Stimulated activated naive CD4-positive, alpha-beta T cell treated with Interleukin-2 at 50 U/mL for 16 hours (primary cell): ENCODE results near the gene DNAH12.
"Not testable (repeated sequence)": the region's sequence is repeated elsewhere in the genome, so short reads cannot be mapped to it uniquely, and the experiment has no call there.

Experiments used
- DNase-seq: peaks from one replicate; lab custom pipeline; 2025; lab: John Stamatoyannopoulos, UW

The DNAH12 gene

GRCh38 chr3:57314204-57314603, 229.9 kb downstream of the DNAH12 start:
- DNase-seq: no peak

- DNase-seq: no peak
Measured at GRCh38 chr3:57309769-57310360, 234.3 kb downstream of the DNAH12 start.

- not testable (repeated sequence) for DNase-seq
Measured at GRCh38 chr3:57303520-57303919, 240.6 kb downstream of the DNAH12 start.

- no peak for DNase-seq
Measured at GRCh38 chr3:57298041-57298440, 246.1 kb downstream of the DNAH12 start.

- no peak for DNase-seq
Measured at GRCh38 chr3:57292897-57293526, 251.1 kb downstream of the DNAH12 start.

GRCh38 chr3:57292159-57292896, 251.8 kb downstream of the DNAH12 start, which contains the start of gene ASB14:
Gene ASB14, minus strand, starts transcription at chr3:57292685. Its CDS starts 652 bp downstream, at chr3:57292033.
- DNase-seq: no peak

GRCh38 chr3:57288403-57288802, 255.7 kb downstream of the DNAH12 start:
- no peak for DNase-seq

GRCh38 chr3:57287205-57287604, 256.9 kb downstream of the DNAH12 start:
- DNase-seq: no peak

- DNase-seq: no peak
Measured at GRCh38 chr3:57283334-57283733, 260.8 kb downstream of the DNAH12 start.

GRCh38 chr3:57281715-57282114, 262.4 kb downstream of the DNAH12 start:
- no peak for DNase-seq

GRCh38 chr3:57279685-57280084, 264.5 kb downstream of the DNAH12 start:
- no peak for DNase-seq

GRCh38 chr3:57278237-57278636, 265.9 kb downstream of the DNAH12 start:
- no peak for DNase-seq

- DNase-seq: no peak
Measured at GRCh38 chr3:57275393-57275792, 268.8 kb downstream of the DNAH12 start.

GRCh38 chr3:57274845-57275244, 269.3 kb downstream of the DNAH12 start:
- DNase-seq: no peak

- no peak for DNase-seq
Measured at GRCh38 chr3:57268416-57268815, 275.7 kb downstream of the DNAH12 start.

- no peak for DNase-seq
Measured at GRCh38 chr3:57261929-57262328, 282.2 kb downstream of the DNAH12 start.

GRCh38 chr3:57261119-57261518, 283.0 kb downstream of the DNAH12 start:
- no peak for DNase-seq

GRCh38 chr3:57257678-57258077, 286.5 kb downstream of the DNAH12 start:
- DNase-seq: no peak

- DNase-seq: no peak
Measured at GRCh38 chr3:57256844-57257243, 287.3 kb downstream of the DNAH12 start.

- DNase-seq: no peak
Measured at GRCh38 chr3:57252404-57252803, 291.7 kb downstream of the DNAH12 start.

GRCh38 chr3:57244946-57245345, 299.2 kb downstream of the DNAH12 start:
- no peak for DNase-seq
